ENCODE measurements around the gene RNF150. TPM values are rescaled to one million over a fixed set of nuclear protein-coding genes. Genes with fewer than 3 reads are reported as not detected.

The RNF150 gene
- total RNA-seq, 1 donor from 2014 or later = 15.5 TPM

DNA sequence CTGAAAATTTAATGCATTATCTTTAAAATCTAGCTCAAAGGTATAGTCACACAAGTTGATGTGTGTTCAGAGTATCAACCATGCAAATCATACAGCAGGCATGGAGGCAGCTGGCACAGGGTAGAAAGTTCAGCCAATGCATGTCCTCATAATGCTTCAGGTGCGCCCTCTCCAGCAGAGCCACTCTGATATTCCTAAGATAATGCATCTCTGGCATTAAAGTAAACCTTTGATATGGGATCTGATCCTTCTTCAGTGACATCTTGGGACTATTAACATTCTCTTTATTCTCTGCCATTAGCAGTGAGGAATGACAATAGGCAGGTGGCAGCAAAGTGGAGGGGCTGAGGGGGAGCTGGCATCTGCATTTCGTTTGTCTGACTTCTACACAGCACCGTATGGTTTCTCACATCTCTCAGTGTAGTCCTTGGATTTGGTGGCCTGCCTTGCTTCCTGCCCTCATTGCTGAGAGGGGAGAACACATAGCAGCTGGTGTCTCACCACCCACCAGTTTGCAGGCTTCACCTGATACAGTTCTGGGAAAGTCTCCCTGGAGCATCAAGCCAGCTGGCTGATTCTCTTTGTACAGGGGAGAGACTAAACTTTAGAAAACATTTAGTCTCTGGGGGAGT lies 208.4 kb downstream of the RNF150 start:
- no peak for DNase-seq (ENCODE audit: low read depth)

- DNase-seq (ENCODE audit: low read depth) = no peak
Measured at GRCh38 chr4:140906993-140907962, 226.0 kb downstream of the RNF150 start.

DNA sequence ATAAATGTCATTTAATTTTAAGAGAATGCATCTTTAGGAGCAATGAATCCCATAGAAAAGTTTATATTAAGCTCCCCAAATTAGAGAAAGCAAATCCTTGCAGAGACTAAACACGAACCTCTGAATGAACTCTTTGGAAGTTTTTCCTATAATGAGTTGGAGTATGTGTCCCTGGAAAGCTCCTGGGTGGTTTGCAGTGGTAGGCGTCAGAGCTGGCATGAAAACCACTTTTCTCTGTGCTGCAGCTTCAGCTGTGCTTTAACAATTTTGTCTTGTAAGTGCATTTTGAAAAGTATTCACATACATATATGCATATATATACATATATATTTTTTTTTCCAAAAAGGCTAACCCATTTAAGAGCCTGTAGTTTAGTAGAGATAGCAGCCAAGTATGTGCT lies 228.4 kb downstream of the RNF150 start:
- no peak for DNase-seq (ENCODE audit: low read depth)

GRCh38 chr4:140903522-140904475 lies 229.5 kb downstream of the RNF150 start:
- peak; percentile 55 for DNase-seq (ENCODE audit: low read depth)

DNA sequence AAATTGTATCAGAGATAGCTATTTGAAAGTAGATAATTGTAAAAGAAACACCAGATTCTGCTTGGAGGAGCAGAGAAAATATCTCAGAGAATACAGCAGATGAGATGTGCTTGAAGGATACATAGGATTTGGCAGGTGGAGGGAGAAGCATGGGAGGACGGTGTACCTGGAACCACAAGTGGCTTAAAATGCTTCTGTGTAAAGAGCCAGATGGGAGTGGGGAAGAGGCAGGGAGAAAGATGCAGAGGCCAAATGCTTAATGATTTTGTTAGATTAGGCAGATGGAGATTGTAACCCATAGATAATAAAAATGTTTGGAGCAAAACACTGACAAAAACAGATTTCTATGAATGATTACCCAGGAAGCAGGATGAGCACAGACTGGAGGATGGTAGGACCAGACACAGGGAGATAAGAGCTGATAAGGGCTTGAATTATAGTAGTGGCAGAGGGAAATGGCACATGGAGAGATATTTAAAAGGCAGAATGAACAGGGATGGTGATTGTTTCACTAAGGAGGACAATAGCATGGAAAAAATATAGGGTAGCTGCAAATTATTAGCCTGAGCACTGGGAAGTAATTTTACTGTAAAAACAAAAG lies 231.4 kb downstream of the RNF150 start:
- no peak for DNase-seq (ENCODE audit: low read depth)

DNA sequence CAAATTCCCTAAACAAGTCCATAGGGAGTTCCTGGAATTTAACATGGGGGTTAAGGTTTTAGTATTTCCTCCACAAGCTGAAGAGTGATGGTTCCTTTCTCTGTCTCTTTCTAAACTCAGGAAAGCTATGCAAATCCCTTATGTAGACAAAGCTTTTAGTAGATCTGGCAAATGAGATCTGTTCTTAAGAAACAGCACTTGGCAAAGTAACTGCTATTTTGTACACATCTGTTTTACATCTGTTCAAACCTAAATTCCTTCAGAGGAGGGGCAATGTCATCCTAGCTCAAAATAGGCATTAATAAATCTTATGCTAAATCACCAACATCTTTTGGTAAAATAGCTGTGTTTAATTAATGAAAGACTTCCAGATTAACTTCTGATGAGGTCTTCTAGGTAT lies 239.3 kb downstream of the RNF150 start:
- DNase-seq (ENCODE audit: low read depth) = no peak

GRCh38 chr4:140888054-140888453 lies 245.2 kb downstream of the RNF150 start:
- DNase-seq (ENCODE audit: low read depth) = no peak

GRCh38 chr4:140887467-140887866 lies 245.8 kb downstream of the RNF150 start:
- no peak for DNase-seq (ENCODE audit: low read depth)

- DNase-seq (ENCODE audit: low read depth) = peak; percentile 59
Measured at GRCh38 chr4:140884431-140885058, 248.7 kb downstream of the RNF150 start.

GRCh38 chr4:140877781-140878180 lies 255.5 kb downstream of the RNF150 start:
- no peak for DNase-seq (ENCODE audit: low read depth)

DNA sequence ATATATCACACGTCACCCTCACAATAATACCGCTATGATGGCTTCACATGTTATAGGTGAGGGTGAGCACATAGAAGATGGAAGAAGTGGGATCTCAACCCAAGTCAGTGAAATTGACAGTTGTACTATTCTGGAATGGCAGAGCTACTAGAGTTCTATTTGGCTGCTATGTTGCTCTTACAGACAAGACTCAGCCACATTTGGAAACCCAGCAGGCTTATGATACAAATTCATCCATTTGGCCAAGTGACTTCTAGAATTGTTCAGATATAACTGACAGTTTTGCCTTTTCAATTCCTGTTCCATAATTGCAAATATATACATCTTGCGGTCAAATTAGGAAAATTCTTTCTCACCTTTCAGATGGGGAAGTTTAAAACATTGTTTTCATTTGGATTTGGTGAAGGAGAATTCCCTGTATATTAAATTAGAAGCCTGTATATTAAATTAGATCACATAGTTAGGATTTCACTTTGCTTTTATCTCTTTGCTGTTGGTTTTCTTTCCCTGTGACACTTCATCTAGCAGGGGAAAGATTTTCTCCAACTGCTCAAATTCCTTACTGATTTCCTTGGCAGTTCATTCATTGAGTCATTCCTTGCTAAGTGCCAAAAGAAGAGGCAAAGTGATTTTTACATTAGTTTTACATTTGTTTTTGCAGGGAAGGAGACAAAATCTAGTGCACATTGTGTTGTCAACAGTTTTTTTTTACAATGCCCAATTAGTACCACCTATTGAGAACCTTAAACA lies 256.5 kb downstream of the RNF150 start:
- DNase-seq (ENCODE audit: low read depth) = no peak

DNA sequence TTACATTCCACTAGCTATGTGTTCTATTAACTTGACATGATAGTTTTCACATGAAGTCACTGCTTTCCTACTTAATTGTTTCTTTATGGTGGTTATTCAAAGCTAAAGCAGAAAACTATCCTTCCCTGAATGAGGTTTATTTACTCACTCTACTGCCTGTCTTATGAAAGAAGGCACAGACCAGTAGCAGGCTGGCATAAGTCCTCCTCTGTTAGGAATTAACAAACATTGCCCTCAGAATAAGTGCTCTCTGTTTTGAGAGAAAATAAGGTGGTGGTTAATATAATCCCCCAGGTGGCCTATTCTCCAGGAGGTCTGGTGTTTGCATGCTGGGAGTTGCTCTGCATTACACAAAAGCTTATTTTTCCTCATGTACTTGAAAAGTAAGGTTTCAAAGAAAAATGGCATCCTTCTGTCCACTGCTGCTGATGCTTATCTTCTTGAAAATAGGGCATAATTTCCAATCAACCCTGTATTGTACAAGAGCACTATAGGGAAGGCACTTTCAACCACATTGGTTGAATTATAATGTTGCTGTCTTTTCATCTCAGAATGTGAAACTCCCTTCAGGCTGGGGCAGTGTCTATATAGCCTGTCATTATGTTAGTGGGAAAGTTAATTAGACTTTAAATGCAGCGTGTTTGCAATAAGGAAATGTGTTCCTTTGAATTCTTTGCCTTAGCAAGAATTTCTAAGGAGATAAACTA lies 257.4 kb downstream of the RNF150 start:
- no peak for DNase-seq (ENCODE audit: low read depth)

DNA sequence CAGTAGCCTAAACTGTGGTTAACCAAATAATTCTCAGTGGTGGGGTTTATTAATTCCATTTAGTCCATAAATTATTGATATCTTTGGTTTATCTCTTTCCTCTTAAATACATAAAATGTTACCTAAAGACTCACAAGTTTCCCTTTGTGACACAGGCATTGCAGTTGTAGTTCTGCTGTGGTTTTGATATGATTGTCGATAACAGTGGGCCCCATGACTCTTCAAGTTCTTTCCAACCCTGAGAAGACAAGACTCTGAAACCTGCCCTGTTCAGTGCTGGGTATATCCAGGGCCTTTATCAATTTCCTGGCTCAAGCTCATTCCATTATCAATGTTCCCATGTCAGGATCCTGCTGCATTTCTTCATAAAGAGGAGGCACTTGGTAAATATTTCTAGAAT lies 259.2 kb downstream of the RNF150 start:
- no peak for DNase-seq (ENCODE audit: low read depth)

DNA sequence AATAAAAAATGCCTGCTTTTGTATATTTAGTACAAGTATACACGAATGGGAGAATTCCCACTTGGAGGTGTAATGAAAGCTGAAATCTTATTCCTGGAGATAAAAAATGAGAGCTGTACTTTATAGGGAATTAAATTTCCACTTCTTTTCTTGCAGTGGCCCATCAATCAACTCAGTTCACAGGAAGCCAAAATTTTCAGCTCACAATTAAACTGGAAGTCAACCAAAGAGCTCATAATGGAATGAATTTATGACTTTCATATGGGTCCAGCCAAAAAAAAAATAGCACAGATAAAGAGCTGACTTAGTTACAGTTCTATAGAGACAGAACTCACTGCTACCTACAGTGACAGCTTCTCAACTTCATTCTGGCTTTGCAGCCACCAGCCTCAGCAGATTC lies 261.9 kb downstream of the RNF150 start:
- no peak for DNase-seq (ENCODE audit: low read depth)

DNA sequence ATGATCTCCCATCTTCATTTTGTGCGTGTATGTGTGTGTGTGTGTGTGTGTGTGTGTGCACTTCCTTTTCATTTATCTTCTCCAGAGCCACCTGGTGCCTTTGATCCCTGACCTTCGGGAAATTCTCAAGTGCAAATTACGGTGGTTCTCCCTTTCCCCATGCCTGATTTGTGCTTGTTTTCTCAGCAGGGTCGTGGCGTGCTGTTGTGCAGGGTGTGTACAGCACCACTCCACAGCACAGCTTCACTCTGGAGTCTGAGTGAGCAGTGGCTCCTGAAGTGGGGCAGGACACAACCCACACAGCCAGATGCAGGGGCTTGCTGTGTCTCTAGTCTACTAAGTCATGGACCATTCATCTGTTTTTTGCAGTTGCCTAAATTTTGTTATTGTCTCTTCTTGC lies 262.8 kb downstream of the RNF150 start:
- DNase-seq (ENCODE audit: low read depth) = no peak

DNA sequence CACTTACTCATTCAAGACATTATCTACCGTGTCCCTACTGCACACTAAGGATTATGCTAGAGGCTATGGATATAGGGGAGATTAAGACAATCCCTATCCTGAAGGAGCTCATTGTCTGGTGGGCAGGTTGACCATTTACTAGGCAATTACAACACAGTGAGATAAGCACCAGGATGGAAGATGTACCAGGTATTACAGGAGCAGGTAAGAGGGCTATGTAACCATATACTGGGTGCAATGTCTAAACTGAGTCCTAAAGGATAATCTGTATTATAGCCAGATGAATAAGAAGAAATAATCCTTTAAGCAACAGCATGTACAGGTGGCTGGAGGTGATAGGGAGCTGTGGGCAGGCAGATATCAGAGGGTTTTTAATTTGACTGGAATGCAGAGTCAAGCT lies 263.8 kb downstream of the RNF150 start:
- no peak for DNase-seq (ENCODE audit: low read depth)

GRCh38 chr4:140867356-140867755 lies 265.9 kb downstream of the RNF150 start:
- no peak for DNase-seq (ENCODE audit: low read depth)

DNA sequence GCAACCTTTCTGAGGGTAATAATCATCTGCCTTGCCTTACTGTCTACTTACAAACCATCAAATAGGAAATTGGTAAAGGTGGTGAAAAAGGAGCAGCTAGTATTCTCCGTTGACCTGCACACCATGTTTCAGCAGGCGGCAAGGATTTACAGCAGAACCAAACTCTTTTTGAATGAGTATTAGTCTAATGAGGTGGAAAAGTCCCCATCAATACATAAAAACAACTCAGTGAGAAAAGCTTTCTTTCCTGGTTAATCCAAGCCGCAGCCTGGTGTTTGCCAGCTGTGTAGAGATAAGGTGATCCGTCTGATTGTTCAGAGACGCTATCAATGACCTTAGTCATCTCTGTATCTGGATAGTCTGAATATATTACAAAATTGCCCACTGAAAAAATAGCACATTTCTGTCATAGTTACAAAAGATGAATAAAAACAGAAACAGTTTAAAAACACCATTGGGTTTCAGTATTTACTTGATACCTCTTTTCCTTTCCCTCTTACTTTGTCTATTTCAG lies 266.7 kb downstream of the RNF150 start:
- DNase-seq (ENCODE audit: low read depth) = no peak

Data from renal cortical epithelial cell (primary cell).